Cardiac muscle cell (in vitro differentiated cells and primary cell): ENCODE data around the gene ANKRD11. TPM values are rescaled to one million over a fixed set of nuclear protein-coding genes. Genes with fewer than 3 reads are reported as not detected.

ENCODE experiments used
- DNase-seq, 2 donors: peaks; one replicate each; pipeline versions ENCODE4 v3.0.0 to v3.0.0-alpha.2; 2010 to 2017; ENCODE audit warnings: low read depth in 1 of 2, low spot score in 1 of 2
- H3K27ac ChIP-seq: fragments of 200-600 bp; sonication (generic); 2 replicates; pipeline ENCODE4 v1.5.1; 2016
- H3K27me3 ChIP-seq: fragments of 200-600 bp; sonication (generic); 2 replicates; pipeline ENCODE4 v1.6.0; 2016; ENCODE audit warnings: control low read depth
- H3K36me3 ChIP-seq: fragments of 200-600 bp; sonication (generic); 2 replicates; pipeline ENCODE4 v1.5.1; 2016; ENCODE audit warnings: control low read depth
- H3K4me1 ChIP-seq: fragments of 200-600 bp; sonication (generic); 2 replicates; pipeline ENCODE4 v1.8.1; 2017; ENCODE audit warnings: low read depth, mild to moderate bottlenecking, mixed run types
- H3K4me3 ChIP-seq: fragments of 200-600 bp; sonication (generic); 2 replicates; pipeline ENCODE4 v1.5.1; 2016; ENCODE audit warnings: mild to moderate bottlenecking
- H3K9me3 ChIP-seq: fragments of 200-600 bp; sonication (generic); 2 replicates; pipeline ENCODE4 v1.5.1; 2017; ENCODE audit warnings: low read depth, mild to moderate bottlenecking, control low read depth
- CTCF ChIP-seq: IDR thresholded peaks from 2 replicates; pipeline ENCODE4 v1.5.1; 2012; ENCODE audit warnings: low read depth, mild to moderate bottlenecking, low read length
- polyA plus RNA-seq: library from polyadenylated mRNA; unstranded; fragments of >200 nt; fragmentation: Nextera tagmentation; extraction: Ambion mirVana; gene quantifications from 2 replicates; pipeline ENCODE4 v1.2.1, GENCODE V29; 2016
- total RNA-seq: library from RNA; depleted of rRNA; stranded (reverse); fragments of >200 nt; gene quantifications from 2 replicates; pipeline ENCODE4 v1.2.3, GENCODE V29; 2016

The ANKRD11 gene
- total and polyA plus RNA-seq, 2 experiments from 2014 or later = 111 to 131 TPM

- Histone ChIP-seq H3K36me3 (no peaks in the 10 kb centered on the region), H3K4me1 (peaks cover 17% of the 10 kb centered on the region), H3K27ac (peak overlapping the region; percentile 69), H3K9me3 (no peaks in the 10 kb centered on the region), H3K27me3 (no peaks in the 10 kb centered on the region), H3K4me3 (no peak overlapping the region)
- no peak for TF ChIP-seq CTCF
- no peak for DNase-seq
Observed at GRCh38 chr16:89351645-89352044, 138.7 kb downstream of the ANKRD11 start.

- Histone ChIP-seq H3K27me3 (no peaks in the 10 kb centered on the region), H3K9me3 (no peaks in the 10 kb centered on the region), H3K36me3 (no peaks in the 10 kb centered on the region), H3K4me1 (peaks cover 19% of the 10 kb centered on the region), H3K4me3 (no peak overlapping the region), H3K27ac (peak overlapping the region; percentile 69)
- no peak for TF ChIP-seq CTCF
- DNase-seq = no peak
Observed at GRCh38 chr16:89350701-89351380, 139.5 kb downstream of the ANKRD11 start.

GRCh38 chr16:89349947-89350633 lies 140.3 kb downstream of the ANKRD11 start:
- H3K27me3 ChIP-seq = no peaks in the 10 kb centered on the region
- TF ChIP-seq CTCF = no peak
- no peak for DNase-seq
- H3K4me3 ChIP-seq = no peak overlapping the region
- H3K27ac ChIP-seq = no peak overlapping the region
- no peaks in the 10 kb centered on the region for H3K36me3 ChIP-seq
- H3K4me1 ChIP-seq = peaks cover 26% of the 10 kb centered on the region
- H3K9me3 ChIP-seq = no peaks in the 10 kb centered on the region

GRCh38 chr16:89347807-89348206 lies 142.6 kb downstream of the ANKRD11 start:
- peaks cover 37% of the 10 kb centered on the region for H3K4me1 ChIP-seq
- no peak overlapping the region for H3K27ac ChIP-seq
- TF ChIP-seq CTCF = no peak
- no peaks in the 10 kb centered on the region for H3K36me3 ChIP-seq
- no peaks in the 10 kb centered on the region for H3K9me3 ChIP-seq
- H3K27me3 ChIP-seq = no peaks in the 10 kb centered on the region
- no peak overlapping the region for H3K4me3 ChIP-seq
- no peak for DNase-seq

- no peak overlapping the region for H3K27ac ChIP-seq
- no peak for DNase-seq
- H3K27me3 ChIP-seq = no peaks in the 10 kb centered on the region
Observed at GRCh38 chr16:89346869-89347268, 143.5 kb downstream of the ANKRD11 start.

More at GRCh38 chr16:89346869-89347268, 143.5 kb downstream of the ANKRD11 start:
- Histone ChIP-seq H3K4me3 (no peak overlapping the region), H3K9me3 (no peaks in the 10 kb centered on the region), H3K36me3 (no peaks in the 10 kb centered on the region), H3K4me1 (peaks cover 28% of the 10 kb centered on the region)
- no peak for TF ChIP-seq CTCF
